ENCODE results near the gene ATP8B1. TPM values are rescaled to one million over a fixed set of nuclear protein-coding genes. Genes with fewer than 3 reads are reported as not detected.

The ATP8B1 gene
- total and polyA plus RNA-seq, 2 of the 4 experiments (the other 2 are of a cell fraction), result 64.3 to 136 TPM

DNA sequence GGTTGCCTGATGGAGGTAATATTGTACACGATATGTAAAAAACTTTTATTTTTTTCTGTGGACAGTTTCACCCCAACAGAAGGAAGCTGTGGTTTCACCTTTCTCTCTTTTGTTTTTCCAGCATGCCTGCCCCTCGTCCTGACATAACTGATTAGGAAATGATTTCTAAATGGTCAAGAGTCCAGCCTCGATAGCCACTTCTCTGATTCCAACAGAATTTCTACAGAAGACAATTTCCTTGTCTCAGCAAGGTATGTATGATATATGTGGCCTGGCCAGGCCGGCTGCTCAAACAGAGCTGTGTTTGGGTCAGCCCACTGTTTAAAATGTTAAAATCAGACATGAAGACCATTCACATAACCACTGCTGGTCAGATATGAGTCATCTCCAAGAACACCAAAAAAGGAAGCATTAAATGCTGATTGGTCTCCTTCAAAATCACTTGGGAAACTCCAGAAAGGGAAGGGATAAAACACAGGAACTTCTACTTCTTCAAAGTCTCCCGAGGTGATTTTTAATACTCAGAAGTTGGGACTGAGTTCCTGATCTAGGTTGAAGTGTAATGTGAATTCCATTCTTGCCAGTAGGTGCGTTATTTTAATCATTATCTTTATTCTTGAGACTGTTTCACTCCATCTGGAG is 22.3 kb downstream of the ATP8B1 start (continued):
- no peak for TF ChIP-seq RFX5 (IDR thresholded peaks at IDR 0.05; ENCODE audit: low read depth, low read length)

DNA sequence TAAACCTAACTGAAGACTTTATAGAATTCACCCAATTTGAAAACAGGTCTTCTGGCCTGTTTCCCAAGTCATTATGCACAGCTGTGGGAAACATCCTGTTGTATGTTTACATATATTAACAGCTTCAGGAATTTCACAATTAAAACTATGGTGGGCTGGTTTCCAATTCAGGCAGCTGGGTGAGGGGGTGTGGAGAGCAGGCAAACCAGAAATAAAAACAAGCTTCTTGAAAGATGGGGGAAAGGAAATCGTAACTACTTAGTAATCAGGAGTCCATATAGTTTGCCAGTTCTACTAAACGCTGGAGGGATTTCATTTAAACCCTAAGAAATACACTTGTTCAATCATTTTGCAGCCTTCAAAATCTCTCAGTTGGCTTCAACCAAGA is 22.8 kb downstream of the ATP8B1 start:
- ChIA-PET CTCF (no interaction called here), POLR2A (ENCODE audit: unreplicated experiment) (no interaction called here)
- Histone ChIP-seq H3K4ac (ENCODE audit: low read depth, low read length) (peak overlapping the region; percentile 87; the same call in 1 of the 2 replicates), H4K91ac (ENCODE audit: insufficient read depth, low read depth, low read length) (peak overlapping the region; percentile 76), H3K9ac (ENCODE audit: low read depth, low read length) (peak overlapping the region; percentile 75; the same call in 1 of the 2 replicates), H3K4me1 (ENCODE audit: control insufficient read depth, insufficient read depth, low read length) (peaks cover 21% of the 10 kb centered on the region), H3K79me1 (ENCODE audit: low read depth in 1 of 2, low read length in 2 of 2) (peaks cover 28 to 65% of the 10 kb centered on the region in 2 experiments), H4K20me1 (ENCODE audit: insufficient read depth, low read length) (peaks cover 20% of the 10 kb centered on the region; the same call in 1 of the 2 replicates), H2BK5ac (ENCODE audit: low read depth, low read length, poor library complexity, severe bottlenecking) (peak overlapping the region; percentile 88), H3K9me3 (ENCODE audit: control insufficient read depth, insufficient read depth, low read length) (no peaks in the 10 kb centered on the region), H2BK120ac (ENCODE audit: low read depth, low read length) (peak overlapping the region; percentile 83), H3K27ac (ENCODE audit: insufficient read depth, low read length) (peak overlapping the region; percentile 72), H2BK20ac (ENCODE audit: low read depth, low read length) (peak overlapping the region; percentile 72; the same call in 1 of the 2 replicates), H3K4me3 (ENCODE audit: insufficient read depth, low read depth, low read length) (peak overlapping the region; percentile 4; the same call in 1 of the 2 replicates), H4K8ac (ENCODE audit: low read depth in 2 of 2, low read length in 2 of 2) (peak overlapping the region; percentile 72 to 78), H2AK5ac (ENCODE audit: low read depth, low read length) (peak overlapping the region; percentile 28), H3K4me2 (ENCODE audit: low read depth, low read length) (peak overlapping the region; percentile 75), H3K23ac (ENCODE audit: low read depth, low read length) (peak overlapping the region; percentile 55; the same call in 1 of the 2 replicates), H3K14ac (replicated peaks; ENCODE audit: low read depth, low read length) (peak overlapping the region; percentile 84), H4K5ac (ENCODE audit: low read depth, low read length) (no peak overlapping the region; the same call in 1 of the 2 replicates), H2AFZ (replicated peaks; ENCODE audit: low read length, poor library complexity) (no peak overlapping the region), H3K56ac (ENCODE audit: extremely low read depth, insufficient read depth, low read length) (peak overlapping the region; percentile 87), H2AK9ac (replicated peaks; ENCODE audit: low read depth, low read length, poor library complexity) (no peak overlapping the region), H3K36me3 (ENCODE audit: control insufficient read depth, insufficient read depth, low read length) (no peaks in the 10 kb centered on the region), H2BK15ac (ENCODE audit: low read depth, low read length) (peak overlapping the region; percentile 20; the same call in 2 of the 3 replicates), H3K9me1 (ENCODE audit: insufficient read depth, low read length) (peaks cover 7% of the 10 kb centered on the region), H3K18ac (ENCODE audit: low read depth, low read length) (peak overlapping the region; percentile 70), H3K27me3 (ENCODE audit: control insufficient read depth, insufficient read depth, low read length) (no peaks in the 10 kb centered on the region)
- DNase-seq (peak; percentile 57), ATAC-seq (ENCODE audit: low read depth) (peak; percentile 16)
- in situ Hi-C loops (cut with MboI; ENCODE audit: low sequenced_read_pairs), result no loop called here
- no TSS peak for BruUV-seq (replicated peaks)
- intact Hi-C loops (cut with micrococcal nuclease), result no loop called here
- WGBS, 2 experiments (ENCODE audit: extremely low coverage in 2 of 2, insufficient read length in 1 of 2), result no CpG with 5 or more reads among the region's 2 CpGs
- dilution Hi-C loops (cut with HindIII; ENCODE audit: low sequenced_read_pairs, unreplicated experiment), result no loop called here
- TF ChIP-seq, protein P1, sequence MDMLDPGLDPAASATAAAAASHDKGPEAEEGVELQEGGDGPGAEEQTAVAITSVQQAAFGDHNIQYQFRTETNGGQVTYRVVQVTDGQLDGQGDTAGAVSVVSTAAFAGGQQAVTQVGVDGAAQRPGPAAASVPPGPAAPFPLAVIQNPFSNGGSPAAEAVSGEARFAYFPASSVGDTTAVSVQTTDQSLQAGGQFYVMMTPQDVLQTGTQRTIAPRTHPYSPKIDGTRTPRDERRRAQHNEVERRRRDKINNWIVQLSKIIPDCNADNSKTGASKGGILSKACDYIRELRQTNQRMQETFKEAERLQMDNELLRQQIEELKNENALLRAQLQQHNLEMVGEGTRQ (IDR thresholded peaks at IDR 0.05; ENCODE audit: low read depth, low read length), result no peak
- TF ChIP-seq POLR2A (IDR thresholded peaks at IDR 0.05; ENCODE audit: low read depth, low read length) (no peak), BHLHE40 (IDR thresholded peaks at IDR 0.05; ENCODE audit: low read depth, low read length) (no peak), FOS (IDR thresholded peaks at IDR 0.05; ENCODE audit: low read depth, low read length) (no peak), NFE2L2 (IDR thresholded peaks at IDR 0.05; ENCODE audit: low read depth, low read length) (no peak), RCOR1 (IDR thresholded peaks at IDR 0.05; ENCODE audit: insufficient replicate concordance, low read length) (no peak), SMC3 (IDR thresholded peaks at IDR 0.05; ENCODE audit: low read depth, low read length) (no peak), MAFK (IDR thresholded peaks at IDR 0.05; ENCODE audit: low read depth, low read length) (no peak), RFX5 (IDR thresholded peaks at IDR 0.05; ENCODE audit: low read depth, low read length) (no peak), CEBPB (IDR thresholded peaks at IDR 0.05; ENCODE audit: low read depth, low read length) (no peak), CHD1 (IDR thresholded peaks at IDR 0.05; ENCODE audit: low read depth, low read length) (no peak)
- TF ChIP-seq, protein P2, sequence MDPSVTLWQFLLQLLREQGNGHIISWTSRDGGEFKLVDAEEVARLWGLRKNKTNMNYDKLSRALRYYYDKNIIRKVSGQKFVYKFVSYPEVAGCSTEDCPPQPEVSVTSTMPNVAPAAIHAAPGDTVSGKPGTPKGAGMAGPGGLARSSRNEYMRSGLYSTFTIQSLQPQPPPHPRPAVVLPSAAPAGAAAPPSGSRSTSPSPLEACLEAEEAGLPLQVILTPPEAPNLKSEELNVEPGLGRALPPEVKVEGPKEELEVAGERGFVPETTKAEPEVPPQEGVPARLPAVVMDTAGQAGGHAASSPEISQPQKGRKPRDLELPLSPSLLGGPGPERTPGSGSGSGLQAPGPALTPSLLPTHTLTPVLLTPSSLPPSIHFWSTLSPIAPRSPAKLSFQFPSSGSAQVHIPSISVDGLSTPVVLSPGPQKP (IDR thresholded peaks at IDR 0.05; ENCODE audit: borderline replicate concordance, low read depth, low read length), result no peak
- TF ChIP-seq, protein P3, sequence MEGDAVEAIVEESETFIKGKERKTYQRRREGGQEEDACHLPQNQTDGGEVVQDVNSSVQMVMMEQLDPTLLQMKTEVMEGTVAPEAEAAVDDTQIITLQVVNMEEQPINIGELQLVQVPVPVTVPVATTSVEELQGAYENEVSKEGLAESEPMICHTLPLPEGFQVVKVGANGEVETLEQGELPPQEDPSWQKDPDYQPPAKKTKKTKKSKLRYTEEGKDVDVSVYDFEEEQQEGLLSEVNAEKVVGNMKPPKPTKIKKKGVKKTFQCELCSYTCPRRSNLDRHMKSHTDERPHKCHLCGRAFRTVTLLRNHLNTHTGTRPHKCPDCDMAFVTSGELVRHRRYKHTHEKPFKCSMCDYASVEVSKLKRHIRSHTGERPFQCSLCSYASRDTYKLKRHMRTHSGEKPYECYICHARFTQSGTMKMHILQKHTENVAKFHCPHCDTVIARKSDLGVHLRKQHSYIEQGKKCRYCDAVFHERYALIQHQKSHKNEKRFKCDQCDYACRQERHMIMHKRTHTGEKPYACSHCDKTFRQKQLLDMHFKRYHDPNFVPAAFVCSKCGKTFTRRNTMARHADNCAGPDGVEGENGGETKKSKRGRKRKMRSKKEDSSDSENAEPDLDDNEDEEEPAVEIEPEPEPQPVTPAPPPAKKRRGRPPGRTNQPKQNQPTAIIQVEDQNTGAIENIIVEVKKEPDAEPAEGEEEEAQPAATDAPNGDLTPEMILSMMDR (conservative IDR thresholded peaks at IDR 0.05; ENCODE audit: low read depth, low read length), result no peak
